ENCODE measurements around the gene PYGL. TPM values are rescaled to one million over a fixed set of nuclear protein-coding genes. Genes with fewer than 3 reads are reported as not detected.
"Not testable (repeated sequence)": the region's sequence is repeated elsewhere in the genome, so short reads cannot be mapped to it uniquely, and the experiment has no call there.

Gene PYGL
- total and polyA plus RNA-seq, 8 donors = 16.2 to 85.4 (median 20.2) TPM

DNA sequence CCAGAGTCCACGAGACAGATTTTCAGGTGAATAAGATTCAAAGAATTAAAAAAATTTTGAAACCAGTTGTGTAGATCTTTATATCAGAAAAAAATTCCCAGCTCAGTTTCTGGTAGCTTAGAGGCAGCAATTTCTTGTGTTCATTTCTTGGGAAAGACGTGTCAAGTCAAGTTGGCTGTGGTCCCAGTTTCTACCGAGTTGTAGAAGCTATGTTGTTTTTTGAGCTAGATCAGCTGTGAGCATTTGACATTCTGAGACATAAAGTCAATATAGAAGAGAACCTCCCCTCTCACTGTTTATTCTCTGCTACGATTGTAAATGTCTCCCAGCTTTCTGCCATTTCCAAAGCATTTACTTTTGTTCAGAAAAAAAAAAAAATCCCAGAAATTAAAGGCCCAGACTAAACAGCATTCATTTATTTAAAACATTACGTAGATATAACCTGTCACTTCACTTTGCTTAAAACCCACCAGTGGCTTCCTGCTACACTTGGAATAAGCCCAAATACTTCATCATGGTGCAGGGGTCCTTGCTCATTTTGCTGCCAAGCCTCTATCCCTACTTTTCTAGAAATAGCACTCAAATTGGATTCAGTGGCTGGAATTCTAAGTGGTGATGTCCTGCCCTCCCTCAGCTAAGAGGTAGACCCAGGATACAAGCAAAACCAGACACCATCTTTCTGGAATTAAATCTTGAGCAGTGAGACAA lies 20.6 kb upstream of the PYGL start:
- intact Hi-C loops (cut with DNase I) = no loop called here
- TF ChIP-seq, protein P1, sequence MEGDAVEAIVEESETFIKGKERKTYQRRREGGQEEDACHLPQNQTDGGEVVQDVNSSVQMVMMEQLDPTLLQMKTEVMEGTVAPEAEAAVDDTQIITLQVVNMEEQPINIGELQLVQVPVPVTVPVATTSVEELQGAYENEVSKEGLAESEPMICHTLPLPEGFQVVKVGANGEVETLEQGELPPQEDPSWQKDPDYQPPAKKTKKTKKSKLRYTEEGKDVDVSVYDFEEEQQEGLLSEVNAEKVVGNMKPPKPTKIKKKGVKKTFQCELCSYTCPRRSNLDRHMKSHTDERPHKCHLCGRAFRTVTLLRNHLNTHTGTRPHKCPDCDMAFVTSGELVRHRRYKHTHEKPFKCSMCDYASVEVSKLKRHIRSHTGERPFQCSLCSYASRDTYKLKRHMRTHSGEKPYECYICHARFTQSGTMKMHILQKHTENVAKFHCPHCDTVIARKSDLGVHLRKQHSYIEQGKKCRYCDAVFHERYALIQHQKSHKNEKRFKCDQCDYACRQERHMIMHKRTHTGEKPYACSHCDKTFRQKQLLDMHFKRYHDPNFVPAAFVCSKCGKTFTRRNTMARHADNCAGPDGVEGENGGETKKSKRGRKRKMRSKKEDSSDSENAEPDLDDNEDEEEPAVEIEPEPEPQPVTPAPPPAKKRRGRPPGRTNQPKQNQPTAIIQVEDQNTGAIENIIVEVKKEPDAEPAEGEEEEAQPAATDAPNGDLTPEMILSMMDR (IDR thresholded peaks at IDR 0.05) = no peak
- Histone ChIP-seq H3K9me3 (no peaks in the 10 kb centered on the region), H3K36me3 (no peaks in the 10 kb centered on the region), H3K4me3 (no peak overlapping the region), H3K4me1 (peaks cover 6 to 30% of the 10 kb centered on the region in 2 donors), H3K27me3 (no peaks in the 10 kb centered on the region), H3K27ac (no peak overlapping the region)
- peak; percentile 45 for ATAC-seq
- DNase-seq = peak in 3 of 4 donors; percentile 67 to 98 (median 97)

DNA sequence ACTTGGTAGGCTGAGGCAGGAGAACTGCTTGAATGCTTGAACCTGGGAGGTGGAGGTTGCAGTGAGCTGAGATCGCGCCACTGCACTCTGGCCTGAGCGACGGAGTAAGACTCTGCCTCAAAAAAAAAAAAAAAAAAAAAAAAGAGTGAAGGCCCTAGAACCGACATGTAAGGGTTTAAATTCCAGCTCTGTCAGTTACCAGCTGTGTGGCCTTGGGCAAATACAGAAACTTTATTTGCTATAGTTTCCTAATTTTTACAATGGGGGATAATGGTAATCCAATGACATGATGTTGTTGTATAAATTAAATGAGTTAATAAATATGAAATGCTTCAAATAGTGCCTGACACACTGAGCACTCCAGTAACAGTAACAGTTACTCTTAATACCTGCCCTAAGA lies 19.6 kb upstream of the PYGL start:
- TF ChIP-seq, protein P1 (IDR thresholded peaks at IDR 0.05) = no peak
- no peaks in the 10 kb centered on the region for H3K36me3 ChIP-seq
- no peak for ATAC-seq

DNA sequence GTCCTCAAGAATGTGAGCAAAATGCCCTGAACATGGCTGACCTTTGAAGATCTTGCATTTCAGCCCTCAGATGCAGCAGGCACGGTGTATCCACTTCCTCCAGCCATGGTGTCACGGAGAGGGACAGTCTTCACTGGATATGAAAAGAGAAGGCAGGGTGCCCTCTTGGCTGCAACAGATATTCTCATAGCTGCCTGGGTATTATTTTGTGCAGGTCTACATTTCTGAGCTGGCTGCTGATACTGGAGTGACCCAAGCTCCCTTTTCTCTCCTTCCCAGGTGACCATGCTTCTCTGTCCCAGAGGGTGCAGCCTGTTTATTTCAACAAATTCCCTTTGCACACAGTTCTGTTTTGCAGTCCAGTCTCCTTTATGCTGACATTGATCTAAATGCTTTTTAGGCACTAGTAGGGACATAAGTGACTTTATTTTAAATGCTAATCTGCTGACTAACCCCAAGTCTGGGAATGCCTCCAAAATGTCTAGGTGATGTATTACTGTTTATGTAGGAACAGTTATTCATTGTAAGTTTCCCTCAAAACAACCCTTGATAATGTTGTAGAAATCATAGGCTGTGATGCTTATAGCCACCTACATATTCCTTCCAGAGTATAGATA lies 17.4 kb upstream of the PYGL start:
- Histone ChIP-seq H3K4me1 (peaks cover 3 to 19% of the 10 kb centered on the region in 2 donors), H3K9me3 (no peaks in the 10 kb centered on the region), H3K27me3 (no peaks in the 10 kb centered on the region), H3K27ac (peak overlapping the region; percentile 33 to 36), H3K36me3 (no peaks in the 10 kb centered on the region), H3K4me3 (no peak overlapping the region)
- intact Hi-C loops (cut with DNase I) = no loop called here
- ATAC-seq = peak; percentile 59
- TF ChIP-seq, protein P1 (IDR thresholded peaks at IDR 0.05) = no peak
- peak in 2 of 4 donors; percentile 86 to 87 for DNase-seq

More for the DNA sequence above, 19.6 kb upstream of the PYGL start:
- no peak for DNase-seq
- intact Hi-C loops (cut with DNase I) = no loop called here
- no peak overlapping the region for H3K27ac ChIP-seq
- H3K9me3 ChIP-seq = no peaks in the 10 kb centered on the region
- peaks cover 6 to 30% of the 10 kb centered on the region in 2 donors for H3K4me1 ChIP-seq
- H3K27me3 ChIP-seq = no peaks in the 10 kb centered on the region
- no peak overlapping the region for H3K4me3 ChIP-seq

DNA sequence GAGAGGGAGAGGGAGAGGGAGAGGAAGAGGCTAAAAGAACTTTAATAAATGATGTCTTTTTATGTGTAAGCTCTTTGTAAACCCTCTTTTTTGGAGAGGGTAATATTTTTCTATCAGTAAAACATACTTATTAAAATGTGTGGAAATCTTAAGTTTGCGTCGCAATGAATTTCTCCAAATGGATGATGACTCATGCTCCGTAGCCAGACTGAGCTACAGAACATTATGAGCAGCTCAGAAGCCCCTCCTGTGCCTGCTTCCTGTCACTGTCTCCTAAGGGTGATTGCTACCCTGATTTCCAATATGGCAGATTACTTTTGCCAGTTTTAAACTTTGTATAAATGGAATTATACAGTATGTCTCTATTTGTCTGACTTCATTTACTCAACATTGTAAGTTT lies 13.0 kb upstream of the PYGL start:
- H3K9me3 ChIP-seq = no peaks in the 10 kb centered on the region
- no peak overlapping the region for H3K27ac ChIP-seq
- ATAC-seq (no peak), DNase-seq (no peak)
- peaks cover 3 to 41% of the 10 kb centered on the region in 2 donors for H3K4me1 ChIP-seq
- intact Hi-C loops (cut with DNase I) = loop anchor here in 1 of 2 donors (10.0 kb wide), 1 partner anchor 268 kb away; no protein-coding TSS in a partner anchor
- H3K27me3 ChIP-seq = no peaks in the 10 kb centered on the region
- H3K36me3 ChIP-seq = no peaks in the 10 kb centered on the region
- no peak overlapping the region for H3K4me3 ChIP-seq
- TF ChIP-seq, protein P1 (IDR thresholded peaks at IDR 0.05) = no peak

DNA sequence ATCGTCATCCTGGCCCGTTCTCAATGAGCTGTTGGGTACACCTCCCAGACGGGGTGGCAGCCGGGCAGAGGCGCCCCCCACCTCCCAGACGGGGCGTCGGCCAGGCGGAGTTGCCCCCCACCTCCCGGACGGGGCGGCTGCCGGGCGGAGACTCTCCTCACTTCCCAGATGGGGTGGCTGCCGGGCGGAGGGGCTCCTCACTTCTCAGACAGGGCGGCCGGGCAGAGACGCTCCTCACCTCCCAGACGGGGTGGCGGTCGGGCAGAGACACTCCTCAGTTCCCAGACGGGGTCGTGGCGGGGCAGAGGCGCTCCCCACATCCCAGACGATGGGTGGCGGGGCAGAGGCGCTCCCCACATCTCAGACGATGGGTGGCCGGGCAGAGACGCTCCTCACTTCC lies 12.1 kb upstream of the PYGL start:
- H3K27me3 ChIP-seq, H3K4me3 ChIP-seq, H3K27ac ChIP-seq, ATAC-seq, H3K9me3 ChIP-seq, H3K36me3 ChIP-seq, DNase-seq: not testable (repeated sequence)
- H3K4me1 ChIP-seq = peaks cover 3 to 36% of the 10 kb centered on the region in 2 donors
- intact Hi-C loops (cut with DNase I) = loop anchor here in 1 of 2 donors (10.0 kb wide), 1 partner anchor 268 kb away; no protein-coding TSS in a partner anchor

Measured in left lung (tissue), 10 donors.